Fibroblast of lung (primary cell): ENCODE results near the gene NCK2.

ENCODE experiments used
- EZH2 ChIP-seq: IDR thresholded peaks from 2 replicates; pipeline ENCODE4 v1.5.1; 2012; ENCODE audit warnings: low read length, control low read depth, mild to moderate bottlenecking; ENCODE audit errors: missing control alignments
- TF ChIP-seq, protein P1 (sequence below), 2 donors: IDR thresholded peaks in 1 of 2; conservative IDR thresholded peaks in 1 of 2; 1 replicate in 1 of 2; 2 replicates in 1 of 2; pipeline ENCODE4 v1.5.1; 2011 to 2012; ENCODE audit warnings: low read length in 2 of 2, control low read depth in 1 of 2, inconsistent platforms in 1 of 2, low read depth in 1 of 2, mild to moderate bottlenecking in 1 of 2

DNA sequence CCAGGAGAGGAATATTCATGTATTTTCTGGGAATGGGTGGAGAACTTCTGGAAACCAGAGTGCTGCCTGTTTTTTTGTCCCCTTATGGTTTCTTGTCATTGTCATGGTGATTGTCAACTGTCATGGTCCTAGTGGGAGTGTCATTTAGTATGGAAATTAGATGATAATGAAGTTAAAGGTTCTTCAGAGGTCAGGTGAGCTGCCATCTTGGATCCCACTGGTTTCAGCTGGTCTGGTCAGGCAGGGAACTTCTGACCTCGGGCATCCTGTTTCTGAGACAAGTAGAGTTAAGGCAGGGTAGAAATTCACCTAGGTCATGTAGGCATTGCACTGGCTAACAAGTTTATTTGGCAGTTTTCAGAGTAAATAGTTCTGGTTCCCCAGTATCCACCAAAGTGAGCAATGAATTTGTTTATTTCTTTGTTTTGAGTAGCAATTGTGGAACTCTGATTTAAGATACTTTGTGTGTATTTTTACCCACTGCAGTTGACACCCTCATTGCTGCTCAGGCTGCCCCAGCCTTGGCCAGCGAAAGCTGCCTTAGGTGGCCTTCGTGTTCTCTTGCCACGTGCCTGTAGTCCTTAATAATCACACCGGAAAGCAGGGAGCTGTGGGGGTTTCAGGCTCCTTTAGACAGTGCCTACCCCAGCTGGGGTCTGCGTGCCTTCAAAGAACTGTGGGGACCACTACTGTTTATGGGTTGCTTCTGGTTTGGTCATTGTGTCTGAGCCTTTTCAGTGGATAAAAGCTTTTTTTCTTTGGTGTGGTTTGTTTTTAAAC lies 48.7 kb downstream of the NCK2 start:
- TF ChIP-seq, protein P1, sequence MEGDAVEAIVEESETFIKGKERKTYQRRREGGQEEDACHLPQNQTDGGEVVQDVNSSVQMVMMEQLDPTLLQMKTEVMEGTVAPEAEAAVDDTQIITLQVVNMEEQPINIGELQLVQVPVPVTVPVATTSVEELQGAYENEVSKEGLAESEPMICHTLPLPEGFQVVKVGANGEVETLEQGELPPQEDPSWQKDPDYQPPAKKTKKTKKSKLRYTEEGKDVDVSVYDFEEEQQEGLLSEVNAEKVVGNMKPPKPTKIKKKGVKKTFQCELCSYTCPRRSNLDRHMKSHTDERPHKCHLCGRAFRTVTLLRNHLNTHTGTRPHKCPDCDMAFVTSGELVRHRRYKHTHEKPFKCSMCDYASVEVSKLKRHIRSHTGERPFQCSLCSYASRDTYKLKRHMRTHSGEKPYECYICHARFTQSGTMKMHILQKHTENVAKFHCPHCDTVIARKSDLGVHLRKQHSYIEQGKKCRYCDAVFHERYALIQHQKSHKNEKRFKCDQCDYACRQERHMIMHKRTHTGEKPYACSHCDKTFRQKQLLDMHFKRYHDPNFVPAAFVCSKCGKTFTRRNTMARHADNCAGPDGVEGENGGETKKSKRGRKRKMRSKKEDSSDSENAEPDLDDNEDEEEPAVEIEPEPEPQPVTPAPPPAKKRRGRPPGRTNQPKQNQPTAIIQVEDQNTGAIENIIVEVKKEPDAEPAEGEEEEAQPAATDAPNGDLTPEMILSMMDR (conservative IDR thresholded peaks at IDR 0.05 in 1 of 2, IDR thresholded peaks at IDR 0.05 in 1 of 2; ENCODE audit: low read depth in 1 of 2, low read length in 2 of 2): no peak
- TF ChIP-seq EZH2: no peak
